Limb (tissue), 2 donors: ENCODE data around the gene MAP2K6.
"Not testable (repeated sequence)": the region's sequence is repeated elsewhere in the genome, so short reads cannot be mapped to it uniquely, and the experiment has no call there.

Experiments
- DNase-seq, 2 donors: peaks; one replicate each; pipeline ENCODE4 v3.0.0-alpha.2; 2016; ENCODE audit errors: extremely low spot score in 2 of 2

The MAP2K6 gene

DNA sequence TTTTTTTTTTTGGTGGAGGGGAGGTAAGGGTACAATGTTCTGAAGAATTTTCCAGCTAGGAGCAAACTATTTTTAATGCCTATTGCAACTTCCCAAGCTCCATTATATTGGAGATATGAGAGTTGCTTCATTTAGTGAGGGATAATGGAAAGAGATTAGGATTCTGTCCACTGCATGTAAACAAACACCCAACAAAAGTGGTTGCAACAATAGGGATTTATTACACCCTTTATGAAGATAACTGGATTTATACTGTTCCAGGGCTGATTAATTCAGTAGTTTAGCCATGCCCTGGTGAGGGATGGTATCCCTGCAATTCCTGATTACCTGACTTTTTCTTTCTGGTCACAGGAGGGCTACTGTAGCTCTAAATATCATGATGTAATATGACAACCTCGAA, 40.5 kb downstream of the MAP2K6 start:
- no peak for DNase-seq

DNA sequence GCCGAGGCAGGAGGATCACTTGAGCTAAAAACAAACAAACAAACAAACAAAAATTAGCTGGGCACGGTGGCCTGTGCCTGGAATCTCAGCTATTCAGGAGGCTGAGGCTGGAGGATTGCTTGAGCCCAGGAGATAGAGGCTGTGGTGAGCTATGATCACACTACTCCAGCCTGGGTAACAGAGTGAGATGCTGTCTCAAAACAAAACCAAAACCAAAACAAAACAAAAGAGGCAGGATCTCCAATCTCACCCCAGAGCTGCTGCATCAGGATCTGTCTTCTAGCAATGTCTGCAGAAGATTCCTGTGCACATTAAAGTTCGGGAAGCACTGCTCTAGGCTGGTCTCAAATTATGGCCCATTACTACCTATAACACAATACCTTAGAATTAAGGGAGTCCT, 43.1 kb downstream of the MAP2K6 start:
- no peak for DNase-seq

DNA sequence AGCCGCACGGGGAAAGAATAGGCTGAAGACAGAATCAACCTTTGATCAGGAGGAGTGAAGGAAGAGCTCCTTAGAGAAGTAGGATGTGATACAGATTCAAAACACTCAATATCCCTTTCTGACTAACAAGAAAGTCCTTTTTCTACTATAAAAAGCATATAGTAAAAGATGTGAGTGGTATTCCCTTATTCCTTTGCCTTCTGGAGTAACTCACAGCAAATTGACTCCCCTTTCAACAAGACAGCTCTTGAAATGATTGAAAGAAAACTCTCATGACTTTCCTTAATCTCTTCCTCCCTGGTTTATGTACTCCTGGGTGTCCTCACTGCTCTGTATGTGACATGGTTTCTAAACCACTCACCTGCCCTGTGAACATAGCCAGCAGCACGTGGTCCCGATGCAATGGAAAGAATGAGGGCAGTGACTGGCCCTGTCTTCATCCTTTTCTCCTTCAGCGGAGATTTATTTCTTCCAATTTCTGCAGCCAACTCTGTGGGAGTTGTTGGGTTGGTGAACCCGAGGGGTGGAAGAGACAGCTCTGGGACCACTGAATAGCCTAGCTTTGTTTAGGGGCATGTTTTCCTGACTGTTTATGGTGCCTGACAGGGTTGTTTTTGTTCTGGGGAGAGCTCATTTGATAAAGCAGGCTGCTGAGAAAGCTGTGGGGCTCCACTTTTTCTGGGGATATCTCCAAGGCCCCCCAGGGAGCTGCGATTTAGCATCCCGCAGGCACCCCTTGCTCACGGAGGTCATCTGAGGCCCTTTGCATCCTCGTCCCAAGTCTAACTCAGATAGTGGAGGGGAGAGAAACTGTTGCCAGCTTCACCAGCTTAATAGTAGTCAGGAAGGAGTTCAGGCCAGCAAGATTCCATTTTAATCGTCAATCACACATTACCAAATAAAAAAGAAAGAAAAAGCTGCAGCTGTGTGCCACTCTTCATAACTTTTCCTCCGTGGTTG, 46.7 kb downstream of the MAP2K6 start:
- no peak for DNase-seq

DNA sequence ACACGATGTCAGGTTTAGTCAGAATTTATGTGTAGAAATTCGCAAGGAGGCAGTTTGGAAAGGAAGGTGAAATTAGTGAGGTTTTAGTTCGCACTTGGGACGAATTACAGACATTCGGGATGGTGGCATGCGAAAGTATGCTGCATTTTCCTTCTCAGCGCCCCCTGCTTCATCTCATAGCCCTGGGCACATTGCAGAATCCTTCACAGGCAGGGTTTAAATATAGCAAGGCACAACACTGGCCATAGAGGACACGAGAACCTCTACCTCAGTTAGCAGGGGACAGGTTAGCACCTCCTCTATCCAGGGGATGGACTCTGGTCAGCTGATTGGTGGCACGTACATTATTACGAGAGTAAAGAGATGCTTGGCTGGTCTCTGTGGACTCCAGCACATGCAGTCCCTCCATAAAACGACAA, 47.5 kb downstream of the MAP2K6 start:
- no peak for DNase-seq

DNA sequence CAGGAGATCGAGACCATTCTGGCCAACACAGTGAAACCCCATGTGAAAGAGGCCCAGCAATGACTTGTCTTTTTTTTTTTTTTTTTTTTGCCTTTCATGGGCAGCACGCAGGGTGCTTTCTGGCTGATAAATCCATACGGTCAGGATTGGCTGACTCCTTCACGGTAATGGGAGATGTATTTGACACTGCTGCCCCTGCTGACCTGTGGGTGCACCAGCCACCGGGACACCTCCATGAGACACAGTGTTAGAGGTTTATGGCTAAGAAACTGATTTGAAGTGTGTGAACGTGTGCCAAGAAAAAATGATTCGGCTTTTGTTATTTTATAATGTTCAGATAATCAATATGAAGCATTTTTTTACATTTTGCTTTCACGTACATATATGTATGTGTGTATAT, 48.4 kb downstream of the MAP2K6 start:
- no peak for DNase-seq

DNA sequence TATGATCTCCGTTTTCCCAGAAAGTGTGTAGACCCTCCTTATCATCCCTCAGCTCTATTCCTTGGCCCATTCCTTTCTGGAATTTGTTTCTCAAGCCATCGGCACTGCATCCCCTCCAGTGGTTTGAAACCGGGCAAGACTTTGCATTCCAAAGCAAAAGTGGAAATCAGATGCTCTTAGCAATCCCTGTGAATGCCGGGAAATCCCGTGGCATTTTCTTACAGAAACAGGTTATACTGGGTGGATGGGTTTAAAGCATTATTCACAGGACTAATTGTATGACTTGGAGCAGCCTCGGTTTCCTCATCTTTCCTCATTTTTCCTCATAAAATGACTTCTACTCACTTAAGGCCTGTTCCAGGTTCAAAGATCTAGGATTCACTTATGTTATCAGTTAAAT, 52.0 kb downstream of the MAP2K6 start:
- no peak for DNase-seq

DNA sequence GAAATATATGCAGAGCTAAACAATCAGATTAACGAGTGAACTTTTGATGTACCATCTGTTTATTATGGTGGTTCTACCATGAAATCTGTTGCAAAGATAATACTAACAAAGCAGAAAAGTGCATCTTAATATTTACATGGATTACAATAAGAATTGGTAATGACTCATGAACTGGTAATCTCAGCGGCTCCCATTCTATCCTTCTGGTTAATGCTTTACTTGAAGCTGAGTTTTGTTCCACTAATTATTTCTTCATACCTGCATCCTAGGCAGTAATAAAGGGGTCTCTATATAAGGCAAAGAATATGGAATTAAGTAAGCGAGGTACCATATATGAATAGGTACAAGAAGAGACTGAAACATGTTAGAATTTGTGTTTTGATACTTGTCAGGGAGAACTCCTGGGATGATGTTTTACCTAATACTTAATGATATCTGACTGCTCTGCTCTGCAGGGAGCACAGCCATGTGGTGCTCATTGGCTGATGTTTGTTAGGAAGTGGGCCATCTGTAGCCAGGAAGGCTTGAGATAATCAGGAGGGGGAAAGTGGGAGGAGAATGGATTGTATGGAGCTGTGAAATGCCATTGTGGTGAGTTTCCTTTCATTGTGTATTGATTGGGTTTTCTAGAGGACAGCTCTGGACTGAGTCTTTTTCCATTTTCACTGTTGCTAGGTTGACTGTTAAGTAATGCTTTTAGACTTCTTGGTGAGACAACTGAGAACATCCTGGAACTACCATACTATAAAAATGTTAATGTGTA, 52.6 kb downstream of the MAP2K6 start:
- no peak for DNase-seq

DNA sequence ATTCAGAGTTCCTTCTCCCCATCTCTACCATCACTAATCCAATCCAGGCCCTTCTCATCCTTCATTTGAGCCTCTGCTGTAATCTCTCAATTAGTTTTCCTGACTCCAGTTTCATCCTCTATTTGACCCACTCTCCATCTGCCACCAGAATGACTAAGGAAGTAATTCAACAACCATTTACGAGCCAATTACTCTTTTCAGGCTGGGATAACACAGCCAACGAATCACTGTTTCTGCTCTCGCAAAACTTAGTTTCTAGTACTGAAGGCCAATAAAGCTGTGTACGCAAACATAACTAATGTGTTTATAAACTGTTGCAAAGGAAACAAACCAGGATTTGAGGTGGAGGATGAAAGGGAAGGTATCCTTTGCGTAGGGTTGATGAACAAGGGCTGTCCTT, 53.7 kb downstream of the MAP2K6 start:
- DNase-seq: no peak

DNA sequence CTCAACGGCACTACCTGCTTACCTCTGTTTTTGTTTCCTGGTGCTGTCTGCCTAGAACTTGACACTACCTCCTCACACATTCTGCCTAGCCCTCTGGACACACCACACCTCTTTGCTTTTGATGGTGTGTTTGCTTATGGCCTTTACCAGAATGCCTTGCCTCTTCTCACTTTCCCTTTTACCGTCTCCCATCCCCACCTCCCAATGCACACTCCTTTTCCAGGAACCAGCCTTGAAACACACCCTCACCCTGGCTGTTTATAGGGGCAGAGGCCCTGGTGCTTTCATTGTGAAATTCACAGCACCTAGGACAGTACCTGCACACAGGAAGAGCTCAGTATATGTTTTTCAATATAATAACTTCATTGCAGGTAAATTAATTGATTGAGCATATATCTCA, 56.2 kb downstream of the MAP2K6 start:
- DNase-seq: no peak

DNA sequence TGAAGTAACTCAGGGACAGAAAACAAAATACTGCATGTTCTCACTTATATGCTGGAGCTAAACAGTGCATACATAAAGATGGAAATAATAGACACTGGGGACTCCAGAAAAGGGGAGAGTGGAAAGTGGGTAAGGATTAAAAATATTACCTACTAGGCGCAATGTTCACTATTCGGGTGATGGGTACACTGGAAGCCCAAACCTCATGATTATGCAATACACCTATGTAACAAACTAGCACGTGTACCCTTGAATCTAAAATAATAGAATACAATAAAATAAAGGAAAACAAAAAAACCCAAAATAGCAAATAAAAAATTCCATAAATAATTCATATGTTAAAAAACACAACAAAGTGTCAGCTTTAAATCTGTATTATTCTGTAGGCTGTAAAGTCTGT, 56.9 kb downstream of the MAP2K6 start:
- DNase-seq: no peak

DNA sequence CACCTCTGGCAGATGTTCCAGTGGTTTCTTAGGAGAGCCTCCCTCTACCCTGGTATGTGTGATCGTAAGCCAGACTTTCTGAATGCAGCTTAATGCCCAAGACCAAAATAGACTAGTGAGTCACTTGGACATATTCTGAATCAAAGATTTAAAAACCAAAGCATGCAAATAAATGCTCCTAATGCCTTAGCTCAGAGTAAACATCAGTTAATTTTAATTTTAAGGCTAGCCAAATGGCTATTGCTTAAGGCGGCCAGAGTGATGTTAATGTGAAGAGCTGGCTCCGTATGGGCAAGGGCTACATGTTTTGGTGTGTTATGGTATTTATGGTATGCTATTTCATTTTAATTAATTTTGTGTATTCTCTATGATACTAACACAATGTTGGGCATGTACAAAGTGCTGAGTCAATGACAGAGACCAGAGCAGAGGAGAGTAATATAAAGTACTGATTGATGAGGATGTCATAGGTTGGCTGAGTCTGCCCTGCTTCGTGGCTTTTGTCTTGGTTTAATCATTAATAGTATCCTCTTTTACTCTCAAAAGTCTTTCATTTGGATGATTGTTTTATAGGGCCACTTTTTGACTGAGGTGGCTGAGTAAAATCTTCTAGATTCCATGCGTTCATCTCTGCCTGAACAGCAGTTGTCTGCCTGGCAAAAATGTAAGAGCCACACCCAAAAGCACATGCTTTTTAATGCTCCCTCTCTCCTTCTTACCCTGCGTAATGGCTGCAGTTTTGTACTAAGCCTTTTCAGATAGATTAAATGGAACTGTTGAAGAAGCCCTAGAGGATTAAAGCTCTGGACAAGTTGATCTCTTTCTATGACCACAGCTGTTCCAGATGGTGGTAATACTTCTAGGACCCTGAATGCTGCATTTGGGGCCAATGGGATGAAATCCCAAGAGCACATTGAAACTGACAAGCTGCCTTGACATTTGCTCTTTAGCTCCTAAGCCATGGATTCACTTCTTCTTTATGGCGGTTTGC, 59.6 kb downstream of the MAP2K6 start:
- DNase-seq: peak in 1 of 2 donors; percentile 51

DNA sequence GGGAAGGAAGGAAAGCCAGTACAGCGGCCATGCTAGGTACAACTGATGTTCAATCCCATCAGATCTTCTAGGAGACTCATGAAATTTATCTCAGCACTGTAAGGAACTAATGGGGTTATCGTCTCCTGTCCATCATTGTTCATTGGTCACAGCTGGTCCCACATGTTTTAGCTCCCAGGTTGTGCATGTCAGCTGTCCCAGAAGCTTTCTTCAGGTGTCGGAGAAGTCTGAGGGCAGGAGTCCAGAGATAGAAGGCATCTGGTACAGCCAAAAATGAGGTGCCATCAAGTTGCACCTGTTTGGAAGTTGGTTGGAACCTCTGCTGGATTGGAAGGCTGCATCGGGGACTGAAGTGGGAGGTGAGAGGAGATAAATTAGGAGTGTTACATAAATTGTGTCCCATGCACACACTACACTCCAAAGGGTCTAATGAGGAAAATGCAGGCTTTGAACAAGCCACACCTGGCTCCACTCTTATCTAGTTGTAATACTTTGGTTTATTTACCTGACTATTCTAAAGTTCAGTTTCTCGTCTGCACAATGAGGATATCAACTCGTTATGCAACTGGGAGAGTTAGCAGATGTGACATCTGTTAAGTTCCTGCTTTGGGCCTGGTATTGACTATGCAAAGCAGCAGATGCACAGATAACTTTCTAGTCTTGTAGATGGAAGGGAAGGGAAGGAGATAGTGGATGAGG, 62.9 kb downstream of the MAP2K6 start:
- no peak for DNase-seq

DNA sequence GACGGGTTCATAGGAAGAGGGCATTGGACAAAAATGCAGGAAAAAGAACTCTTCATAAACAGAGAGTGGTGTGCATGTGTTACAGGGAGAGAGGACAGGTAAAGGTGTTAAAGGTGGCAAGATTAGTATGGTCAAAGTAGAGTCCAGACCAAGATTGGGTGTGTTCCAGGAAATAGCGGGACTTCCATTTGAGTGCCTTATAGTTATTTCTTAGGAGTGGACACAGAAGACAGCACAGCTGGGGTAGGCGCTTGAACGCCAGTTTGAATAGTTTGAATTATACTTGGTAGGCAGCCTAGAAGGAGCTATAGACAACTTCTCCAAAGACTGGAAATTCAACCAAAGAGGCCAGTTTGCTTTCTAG, 63.4 kb downstream of the MAP2K6 start:
- DNase-seq: no peak

DNA sequence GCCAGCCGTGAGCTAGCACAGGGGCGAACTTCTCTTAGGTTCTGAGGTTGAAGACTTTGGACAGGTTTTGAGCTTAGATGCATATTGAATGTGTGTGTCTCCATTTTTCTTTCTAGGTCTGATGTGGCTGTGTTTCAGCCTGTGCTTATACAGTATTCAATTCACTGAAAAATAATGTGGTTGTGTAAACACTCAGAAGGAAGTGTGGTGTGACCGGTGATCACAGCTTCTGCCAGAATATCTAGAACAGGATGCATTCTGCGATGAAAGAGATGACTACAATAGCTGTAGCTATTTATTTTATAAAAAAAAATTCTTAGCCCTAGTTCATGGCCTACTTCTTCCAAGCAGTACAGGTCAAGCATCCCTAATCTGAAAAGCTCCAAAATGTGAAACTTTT, 64.4 kb downstream of the MAP2K6 start:
- DNase-seq: no peak

DNA sequence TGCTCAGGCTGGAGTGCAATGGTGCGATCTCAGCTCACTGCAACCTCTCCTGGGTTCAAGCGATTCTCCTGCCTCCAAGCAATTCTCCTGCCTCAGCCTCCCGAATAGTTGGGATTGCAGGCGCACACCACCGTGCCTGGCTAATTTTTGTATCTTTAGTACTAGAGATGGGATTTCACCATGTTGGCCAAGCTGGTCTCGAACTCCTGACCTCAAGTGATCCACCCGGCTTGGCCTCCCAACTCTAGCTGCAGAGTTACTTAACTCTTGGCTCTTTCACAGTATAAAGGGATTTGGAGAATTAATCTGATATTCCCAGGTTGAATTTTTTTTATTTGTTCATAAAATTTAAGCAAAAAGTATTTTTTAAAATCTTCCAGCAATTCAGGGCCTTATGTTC, 65.3 kb downstream of the MAP2K6 start:
- DNase-seq: not testable (repeated sequence)

DNA sequence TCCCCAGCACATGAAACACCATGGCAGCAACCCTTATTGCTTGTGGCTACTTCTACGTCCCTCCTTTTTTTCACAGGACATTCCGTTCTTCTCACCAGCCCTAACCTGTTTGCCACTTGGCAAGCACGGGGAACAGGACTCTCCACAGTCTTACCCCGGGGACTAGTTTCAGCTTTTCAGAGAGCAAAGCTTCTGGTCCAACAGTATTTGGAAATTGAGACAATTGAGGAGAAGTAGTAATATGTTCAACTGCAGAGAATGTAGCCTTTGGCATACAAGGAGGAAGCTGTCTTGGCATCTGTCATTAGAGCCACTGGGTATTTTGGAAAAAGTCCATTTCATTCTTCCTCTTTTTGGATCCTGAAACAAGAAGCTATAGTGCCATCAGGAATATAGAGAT, 65.7 kb downstream of the MAP2K6 start:
- no peak for DNase-seq

DNA sequence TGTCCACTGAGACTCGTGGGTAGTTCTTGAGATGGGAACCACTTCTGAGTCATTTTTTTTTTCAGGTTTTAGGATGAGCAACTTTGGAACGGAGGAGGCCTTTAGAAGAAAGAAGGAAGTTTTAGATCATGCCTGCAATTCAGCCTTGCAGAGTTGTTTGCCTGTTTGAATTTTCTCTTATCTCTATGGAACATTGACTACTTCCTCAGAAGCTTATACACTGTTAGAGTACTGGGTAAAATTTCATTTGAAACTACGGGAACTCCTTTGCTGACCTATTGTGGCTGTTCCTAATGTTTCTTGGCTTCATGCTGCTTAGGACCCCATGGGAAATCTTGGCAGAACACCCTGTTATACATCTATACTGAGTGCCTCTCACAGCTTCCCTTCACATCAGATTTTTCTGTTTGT, 70.8 kb downstream of the MAP2K6 start:
- DNase-seq: no peak

DNA sequence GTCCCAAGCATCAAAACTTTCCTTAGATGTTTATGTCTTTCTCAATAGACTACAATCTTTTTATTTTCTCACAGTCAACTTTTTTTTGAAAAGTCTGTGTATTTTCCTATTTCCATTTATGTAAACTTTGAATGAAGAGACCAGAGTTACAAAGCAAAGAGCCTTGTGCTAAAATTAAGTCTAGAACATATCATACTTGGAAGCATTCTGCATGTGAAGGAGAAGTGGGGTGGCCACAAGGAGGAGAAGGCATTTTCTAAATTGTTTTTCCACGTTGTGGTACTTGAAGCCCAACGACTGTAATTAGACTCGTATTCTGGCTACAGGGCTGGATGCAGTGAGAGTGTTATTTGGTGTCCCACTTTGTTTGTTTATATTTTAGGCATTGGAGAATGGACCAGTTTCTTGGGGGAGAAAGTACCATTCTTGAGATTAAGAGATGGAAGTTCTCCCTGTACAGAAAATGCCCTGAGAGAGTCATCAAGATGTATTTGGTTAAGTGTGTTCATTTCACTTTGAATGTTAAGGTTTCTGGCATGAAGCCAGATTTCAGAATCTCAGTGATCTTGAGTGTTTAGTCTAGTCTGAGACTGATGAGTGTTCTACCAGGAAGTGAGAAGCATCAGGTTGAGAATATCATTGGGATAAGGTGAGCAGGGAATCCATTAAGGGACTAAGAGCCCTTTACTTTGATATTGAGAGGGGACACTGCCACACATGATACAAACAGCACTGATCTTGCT, 71.6 kb downstream of the MAP2K6 start:
- no peak for DNase-seq

DNA sequence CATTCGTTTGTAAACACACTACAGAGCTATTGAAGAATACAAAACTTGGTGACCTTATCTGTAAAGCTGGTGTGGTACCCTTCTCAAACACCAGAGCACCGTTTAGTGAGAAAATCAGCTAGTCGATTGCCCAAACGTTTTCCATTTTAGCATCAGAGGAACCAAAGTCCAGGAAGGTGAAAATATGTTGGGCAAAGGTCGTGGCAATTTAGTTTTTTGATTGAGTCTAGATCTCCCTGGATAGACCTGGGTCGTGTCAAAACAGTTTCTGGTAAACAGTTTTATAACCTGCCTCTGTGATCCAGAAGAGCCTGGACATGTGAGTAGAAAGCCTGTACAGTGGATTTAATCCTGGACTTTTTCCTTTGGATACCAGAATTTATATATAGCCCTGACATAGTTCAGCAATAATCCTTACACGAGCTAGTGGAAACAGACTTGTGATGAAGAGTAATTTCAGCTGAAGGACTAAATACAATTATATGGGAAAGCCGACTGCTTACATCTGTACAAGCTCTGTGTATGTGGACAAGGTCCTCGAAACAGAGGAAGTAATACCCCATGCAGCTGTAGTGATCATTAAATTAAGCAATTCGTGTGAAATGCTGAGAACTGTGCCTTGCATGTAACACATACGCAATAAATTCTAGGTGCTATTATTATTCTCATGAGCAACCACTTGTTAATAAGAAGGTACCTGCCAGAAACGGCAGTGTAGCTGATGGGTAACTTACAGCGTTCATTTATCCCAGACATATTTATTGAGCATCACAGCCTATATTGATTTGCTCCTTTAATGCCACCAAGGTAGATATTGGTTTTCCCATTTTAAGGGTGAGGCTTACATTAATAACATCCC, 72.5 kb downstream of the MAP2K6 start:
- DNase-seq: no peak
